HCT116 (cell line): Measurements from ENCODE around the gene CRYBG3. TPM values are rescaled to one million over a fixed set of nuclear protein-coding genes. Genes with fewer than 3 reads are reported as not detected.
A peak's percentile ranks its signal among the peaks of the same experiment; 100 is the strongest.

ENCODE experiments used
- ATAC-seq: fragments of 200-7000 bp; cut with Tn5 transposase; 2 replicates; pipeline ENCODE4 v1.9.1; 2020; ENCODE audit warnings: mild to moderate bottlenecking, moderate library complexity
- BruUV-seq: library from RNA; stranded (reverse); fragments of 400-500 nt; replicated peaks from 2 replicates; lab custom pipeline; 2021; lab: Mats Ljungman, UMichigan
- CTCF ChIA-PET: fragments of 300-600 bp; sonication (Branson Sonifier 250); formaldehyde crosslinking; loops from one replicate; lab custom pipeline; 2021; ENCODE audit warnings: antibody characterized with exemption; lab: Charles Lee
- POLR2A ChIA-PET: fragments of 300-600, 350-600 bp; sonication (Branson Sonifier 250); formaldehyde crosslinking; loops from one replicate; lab custom pipeline; 2021; ENCODE audit warnings: antibody characterized with exemption; lab: Charles Lee
- RAD21 ChIA-PET, 2 experiments: fragments of 300-600 bp; sonication (Branson Sonifier 250); formaldehyde crosslinking; loops; one replicate each; lab custom pipeline; 2023; ENCODE audit warnings: low total read pairs in 2 of 2; ENCODE audit not compliant: uncharacterized antibody in 2 of 2, unreplicated experiment in 2 of 2, low non-redundant PET in 1 of 2; lab: Charles Lee
- DNase-seq: peaks from one replicate; pipeline ENCODE4 v3.0.0-alpha.2; 2010; ENCODE audit warnings: low read depth, low spot score
- H2AFZ ChIP-seq: fragments of 200-600 bp; shearing (Covaris generic), sonication (generic); 2 replicates; pipeline ENCODE4 v1.6.1; 2017; ENCODE audit warnings: low read depth, mixed run types, mixed read lengths, antibody characterized with exemption, low read length; ENCODE audit not compliant: poor library complexity, severe bottlenecking
- H3K27ac ChIP-seq: 2 replicates; pipeline ENCODE4 v1.5.1; 2012; ENCODE audit warnings: low read depth, low read length
- H3K27me3 ChIP-seq: fragments of 200-600 bp; sonication (generic); 2 replicates; pipeline ENCODE4 v1.6.1; 2016; ENCODE audit warnings: mixed run types, low read length, mixed read lengths; ENCODE audit not compliant: insufficient read depth
- H3K36me3 ChIP-seq, 2 experiments: fragments of 200-500 bp in 1 of 2; fragments of 200-600 bp in 1 of 2; sonication (Bioruptor generic) in 1 of 2; sonication (generic) in 1 of 2; 2 replicates each; pipeline versions ENCODE4 v1.5.1 to v1.6.1; 2014 to 2016; ENCODE audit warnings: low read length in 2 of 2, inconsistent platforms in 1 of 2, mixed read lengths in 1 of 2, mixed run types in 1 of 2; ENCODE audit not compliant: insufficient read depth in 2 of 2, control insufficient read depth in 1 of 2
- H3K4me1 ChIP-seq, 2 experiments: fragments of 200-600 bp in 1 of 2; sonication (generic) in 1 of 2; 2 replicates each; pipeline versions ENCODE4 v1.5.1 to v1.6.1; 2012 to 2017; ENCODE audit warnings: low read length in 2 of 2, inconsistent platforms in 1 of 2, mild to moderate bottlenecking in 1 of 2, mixed read lengths in 1 of 2, mixed run types in 1 of 2, moderate library complexity in 1 of 2; ENCODE audit not compliant: insufficient read depth in 2 of 2, control insufficient read depth in 1 of 2
- H3K4me2 ChIP-seq: fragments of 200-600 bp; sonication (generic); 2 replicates; pipeline ENCODE4 v1.6.1; 2017; ENCODE audit warnings: mixed run types, low read length, mixed read lengths
- H3K4me3 ChIP-seq, 2 experiments: fragments of 200-600 bp in 1 of 2; sonication (generic) in 1 of 2; replicated peaks in 1 of 2; 2 replicates each; pipeline ENCODE4 v1.5.1; 2011 to 2016; ENCODE audit warnings: low read length in 2 of 2, control low read depth in 1 of 2, low read depth in 1 of 2, mild to moderate bottlenecking in 1 of 2, mixed read lengths in 1 of 2, mixed run types in 1 of 2
- H3K79me2 ChIP-seq: fragments of 200-600 bp; sonication (generic); 2 replicates; pipeline ENCODE4 v1.6.1; 2017; ENCODE audit warnings: mild to moderate bottlenecking, mixed run types, low read length, moderate library complexity, mixed read lengths; ENCODE audit not compliant: insufficient read depth
- H3K9ac ChIP-seq: fragments of 200-600 bp; sonication (generic); 2 replicates; pipeline ENCODE4 v1.6.1; 2016; ENCODE audit warnings: low read length, mixed read lengths
- H3K9me2 ChIP-seq: fragments of 200-600 bp; sonication (generic), shearing (Covaris generic); 2 replicates; pipeline ENCODE4 v1.6.1; 2017; ENCODE audit warnings: mixed run types, mild to moderate bottlenecking, moderate library complexity; ENCODE audit not compliant: insufficient read depth
- H3K9me3 ChIP-seq, 2 experiments: fragments of 200-500 bp in 1 of 2; fragments of 200-600 bp in 1 of 2; sonication (Bioruptor generic) in 1 of 2; sonication (generic) in 1 of 2; 2 replicates each; pipeline ENCODE4 v1.6.1; 2014 to 2017; ENCODE audit warnings: low read length in 2 of 2, mixed read lengths in 2 of 2, inconsistent platforms in 1 of 2, low read depth in 1 of 2, mild to moderate bottlenecking in 1 of 2, mixed run types in 1 of 2, moderate library complexity in 1 of 2; ENCODE audit not compliant: control insufficient read depth in 1 of 2, insufficient read depth in 1 of 2
- H4K20me1 ChIP-seq: fragments of 200-600 bp; sonication (generic), shearing (Covaris generic); 2 replicates; pipeline ENCODE4 v1.6.1; 2017; ENCODE audit warnings: mixed run types, mild to moderate bottlenecking, moderate library complexity; ENCODE audit not compliant: insufficient read depth
- EGR1 ChIP-seq: IDR thresholded peaks from 2 replicates; pipeline ENCODE4 v1.6.1; 2012; ENCODE audit warnings: low read depth
- JUND ChIP-seq: IDR thresholded peaks from 2 replicates; pipeline ENCODE4 v1.6.1; 2012
- RAD21 ChIP-seq: IDR thresholded peaks from 2 replicates; pipeline ENCODE4 v1.6.1; 2012; ENCODE audit warnings: low read depth, mild to moderate bottlenecking
- SIN3A ChIP-seq: IDR thresholded peaks from 2 replicates; pipeline ENCODE4 v1.6.1; 2012; ENCODE audit warnings: low read depth
- SP1 ChIP-seq: IDR thresholded peaks from 2 replicates; pipeline ENCODE4 v1.6.1; 2012; ENCODE audit warnings: low read depth
- intact Hi-C: fragments of 100-400 bp; cut with micrococcal nuclease; formaldehyde crosslinking; loops from 2 replicates; pipeline ENCODE4 v1.10.0; 2022
- total RNA-seq: library from RNA; stranded (reverse); gene quantifications from one replicate; pipeline ENCODE4 v1.2.1, GENCODE V29; 2021; ENCODE audit not compliant: unreplicated experiment
- TF ChIP-seq, protein P1 (sequence below), 3 experiments: fragments of 200-600 bp in 1 of 3; sonication (generic) in 1 of 3; IDR thresholded peaks in 2 of 3; conservative IDR thresholded peaks in 1 of 3; 2 replicates each; pipeline ENCODE4 v1.5.1; 2012 to 2017; ENCODE audit warnings: low read depth in 2 of 3, low read length in 2 of 3, antibody characterized with exemption in 1 of 3, borderline replicate concordance in 1 of 3, control low read depth in 1 of 3, mild to moderate bottlenecking in 1 of 3, mixed read lengths in 1 of 3, mixed run types in 1 of 3, moderate library complexity in 1 of 3; ENCODE audit not compliant: insufficient read depth in 1 of 3

Gene CRYBG3
- total RNA-seq, 1 experiment from 2014 or later, result 7.5 TPM

GRCh38 chr3:97960993-97961766, 139.4 kb downstream of the CRYBG3 start:
- Histone ChIP-seq H3K9me3 (no peaks in the 10 kb centered on the region), H3K27me3 (no peaks in the 10 kb centered on the region), H4K20me1 (no peaks in the 10 kb centered on the region; the same call in 1 of the 2 replicates), H3K9me2 (no peaks in the 10 kb centered on the region), H3K9ac (no peak overlapping the region), H3K36me3 (peaks cover 4 to 44% of the 10 kb centered on the region in 2 experiments; a peak in 2 of 4 replicates), H3K4me2 (no peak overlapping the region), H3K4me3 (no peak overlapping the region), H3K4me1 (no peaks in the 10 kb centered on the region), H2AFZ (no peak overlapping the region), H3K27ac (no peak overlapping the region), H3K79me2 (peaks cover 85% of the 10 kb centered on the region)
- no TSS peak for BruUV-seq
- ATAC-seq (no peak), DNase-seq (no peak)
- ChIA-PET RAD21 (no interaction called here), POLR2A (no interaction called here), CTCF (no interaction called here)
- intact Hi-C loops, result no loop called here
- no peak for TF ChIP-seq EGR1

DNA sequence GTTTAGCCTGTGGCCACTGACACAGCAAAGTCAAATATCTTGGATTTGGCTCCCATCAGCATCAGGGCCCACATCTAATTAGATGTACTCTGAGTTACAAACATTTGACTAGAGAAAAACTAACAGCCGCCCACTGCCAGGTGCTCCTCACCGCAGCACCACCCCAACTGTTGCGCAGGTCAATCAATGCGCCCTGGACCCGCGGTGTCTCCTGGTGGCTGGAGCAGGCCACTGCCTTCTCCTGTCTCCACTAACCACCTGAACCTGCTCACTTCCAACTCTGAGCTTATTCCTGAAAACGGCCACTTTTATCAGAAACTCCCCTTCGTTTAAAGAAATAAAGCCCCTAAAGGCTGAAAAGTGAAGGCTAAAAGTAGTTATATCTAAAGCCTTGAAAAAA, 146.2 kb downstream of the CRYBG3 start:
- CTCF ChIA-PET, result no interaction called here
- Histone ChIP-seq H3K79me2 (peaks cover 88% of the 10 kb centered on the region), H3K36me3 (peaks cover 9 to 30% of the 10 kb centered on the region in 2 experiments; a peak in 3 of 4 replicates), H3K27me3 (no peaks in the 10 kb centered on the region), H3K4me3 (no peak overlapping the region), H3K4me1 (peaks cover 6 to 16% of the 10 kb centered on the region in 2 experiments), H4K20me1 (no peaks in the 10 kb centered on the region; the same call in 1 of the 2 replicates), H3K9me3 (no peaks in the 10 kb centered on the region), H3K9ac (no peak overlapping the region), H3K4me2 (no peak overlapping the region), H3K27ac (no peak overlapping the region), H2AFZ (no peak overlapping the region), H3K9me2 (no peaks in the 10 kb centered on the region)
- TF ChIP-seq SIN3A (no peak), JUND (no peak), EGR1 (no peak), SP1 (no peak), RAD21 (no peak)
- TF ChIP-seq, protein P1, sequence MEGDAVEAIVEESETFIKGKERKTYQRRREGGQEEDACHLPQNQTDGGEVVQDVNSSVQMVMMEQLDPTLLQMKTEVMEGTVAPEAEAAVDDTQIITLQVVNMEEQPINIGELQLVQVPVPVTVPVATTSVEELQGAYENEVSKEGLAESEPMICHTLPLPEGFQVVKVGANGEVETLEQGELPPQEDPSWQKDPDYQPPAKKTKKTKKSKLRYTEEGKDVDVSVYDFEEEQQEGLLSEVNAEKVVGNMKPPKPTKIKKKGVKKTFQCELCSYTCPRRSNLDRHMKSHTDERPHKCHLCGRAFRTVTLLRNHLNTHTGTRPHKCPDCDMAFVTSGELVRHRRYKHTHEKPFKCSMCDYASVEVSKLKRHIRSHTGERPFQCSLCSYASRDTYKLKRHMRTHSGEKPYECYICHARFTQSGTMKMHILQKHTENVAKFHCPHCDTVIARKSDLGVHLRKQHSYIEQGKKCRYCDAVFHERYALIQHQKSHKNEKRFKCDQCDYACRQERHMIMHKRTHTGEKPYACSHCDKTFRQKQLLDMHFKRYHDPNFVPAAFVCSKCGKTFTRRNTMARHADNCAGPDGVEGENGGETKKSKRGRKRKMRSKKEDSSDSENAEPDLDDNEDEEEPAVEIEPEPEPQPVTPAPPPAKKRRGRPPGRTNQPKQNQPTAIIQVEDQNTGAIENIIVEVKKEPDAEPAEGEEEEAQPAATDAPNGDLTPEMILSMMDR (IDR thresholded peaks at IDR 0.05 in 2 of 3, conservative IDR thresholded peaks at IDR 0.05 in 1 of 3; ENCODE audit: borderline replicate concordance in 1 of 3, insufficient read depth in 1 of 3, low read depth in 2 of 3, low read length in 2 of 3), result peak in 2 of 3 experiments; percentile 42 to 46; a peak in 4 of 6 replicates
- no TSS peak for BruUV-seq
- POLR2A ChIA-PET, result no interaction called here
- ATAC-seq (no peak), DNase-seq (no peak)
- intact Hi-C loops, result no loop called here
- RAD21 ChIA-PET, result no interaction called here
